Measurements from ENCODE around the gene ZNF648.
"Not testable (repeated sequence)": the region's sequence is repeated elsewhere in the genome, so short reads cannot be mapped to it uniquely, and the experiment has no call there.

The ZNF648 gene

GRCh38 chr1:182029379-182030331 is 31.9 kb downstream of the ZNF648 start:
- H3K27ac ChIP-seq = peak overlapping the region; percentile 94
- TF ChIP-seq, protein P1, sequence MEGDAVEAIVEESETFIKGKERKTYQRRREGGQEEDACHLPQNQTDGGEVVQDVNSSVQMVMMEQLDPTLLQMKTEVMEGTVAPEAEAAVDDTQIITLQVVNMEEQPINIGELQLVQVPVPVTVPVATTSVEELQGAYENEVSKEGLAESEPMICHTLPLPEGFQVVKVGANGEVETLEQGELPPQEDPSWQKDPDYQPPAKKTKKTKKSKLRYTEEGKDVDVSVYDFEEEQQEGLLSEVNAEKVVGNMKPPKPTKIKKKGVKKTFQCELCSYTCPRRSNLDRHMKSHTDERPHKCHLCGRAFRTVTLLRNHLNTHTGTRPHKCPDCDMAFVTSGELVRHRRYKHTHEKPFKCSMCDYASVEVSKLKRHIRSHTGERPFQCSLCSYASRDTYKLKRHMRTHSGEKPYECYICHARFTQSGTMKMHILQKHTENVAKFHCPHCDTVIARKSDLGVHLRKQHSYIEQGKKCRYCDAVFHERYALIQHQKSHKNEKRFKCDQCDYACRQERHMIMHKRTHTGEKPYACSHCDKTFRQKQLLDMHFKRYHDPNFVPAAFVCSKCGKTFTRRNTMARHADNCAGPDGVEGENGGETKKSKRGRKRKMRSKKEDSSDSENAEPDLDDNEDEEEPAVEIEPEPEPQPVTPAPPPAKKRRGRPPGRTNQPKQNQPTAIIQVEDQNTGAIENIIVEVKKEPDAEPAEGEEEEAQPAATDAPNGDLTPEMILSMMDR (IDR thresholded peaks at IDR 0.05) = peak; percentile 75
- TF ChIP-seq ZFX (IDR thresholded peaks at IDR 0.05; ENCODE audit: borderline replicate concordance) = no peak

GRCh38 chr1:182029002-182029378 is 32.5 kb downstream of the ZNF648 start:
- H3K27ac ChIP-seq = peak overlapping the region; percentile 94
- no peak for TF ChIP-seq ZFX (IDR thresholded peaks at IDR 0.05; ENCODE audit: borderline replicate concordance)
- TF ChIP-seq, protein P1 (IDR thresholded peaks at IDR 0.05) = no peak

- TF ChIP-seq ZFX (IDR thresholded peaks at IDR 0.05; ENCODE audit: borderline replicate concordance) = no peak
- TF ChIP-seq, protein P1 (IDR thresholded peaks at IDR 0.05) = peak; percentile 68
- H3K27ac ChIP-seq = no peak overlapping the region
Observed at GRCh38 chr1:182015360-182015759, 46.2 kb downstream of the ZNF648 start.

GRCh38 chr1:182010800-182011370 is 50.6 kb downstream of the ZNF648 start:
- H3K27ac ChIP-seq = not testable (repeated sequence)

DNA sequence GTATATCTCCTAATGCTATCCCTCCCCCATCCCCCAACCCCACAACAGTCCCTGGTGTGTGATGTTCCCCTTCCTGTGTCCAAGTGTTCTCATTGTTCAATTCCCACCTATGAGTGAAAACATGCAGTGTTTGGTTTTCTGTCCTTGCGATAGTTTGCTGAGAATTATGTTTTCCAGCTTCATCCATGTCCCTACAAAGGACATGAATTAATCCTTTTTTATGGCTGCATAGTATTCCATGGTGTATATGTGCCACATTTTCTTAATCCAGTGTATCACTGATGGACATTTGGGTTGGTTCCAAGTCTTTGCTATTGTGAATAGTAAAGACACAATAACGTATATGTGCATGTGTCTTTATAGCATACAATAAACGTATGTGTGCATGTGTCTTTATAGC is 56.1 kb downstream of the ZNF648 start:
- H3K27ac ChIP-seq = not testable (repeated sequence)

GRCh38 chr1:182004601-182005000 is 56.9 kb downstream of the ZNF648 start:
- TF ChIP-seq, protein P1 (IDR thresholded peaks at IDR 0.05) = 0 out of 2 replicates have a peak, but pooled peaks have one; percentile 9
- no peak for TF ChIP-seq ZFX (IDR thresholded peaks at IDR 0.05; ENCODE audit: borderline replicate concordance)
- no peak overlapping the region for H3K27ac ChIP-seq

Data from 22Rv1 (cell line).